ENCODE data around the gene GJC2. TPM values are rescaled to one million over a fixed set of nuclear protein-coding genes. Genes with fewer than 3 reads are reported as not detected.

GJC2 gene
- total and polyA plus RNA-seq, 11 donors: 0.40 to 3.8 (median 0.78) TPM

DNA sequence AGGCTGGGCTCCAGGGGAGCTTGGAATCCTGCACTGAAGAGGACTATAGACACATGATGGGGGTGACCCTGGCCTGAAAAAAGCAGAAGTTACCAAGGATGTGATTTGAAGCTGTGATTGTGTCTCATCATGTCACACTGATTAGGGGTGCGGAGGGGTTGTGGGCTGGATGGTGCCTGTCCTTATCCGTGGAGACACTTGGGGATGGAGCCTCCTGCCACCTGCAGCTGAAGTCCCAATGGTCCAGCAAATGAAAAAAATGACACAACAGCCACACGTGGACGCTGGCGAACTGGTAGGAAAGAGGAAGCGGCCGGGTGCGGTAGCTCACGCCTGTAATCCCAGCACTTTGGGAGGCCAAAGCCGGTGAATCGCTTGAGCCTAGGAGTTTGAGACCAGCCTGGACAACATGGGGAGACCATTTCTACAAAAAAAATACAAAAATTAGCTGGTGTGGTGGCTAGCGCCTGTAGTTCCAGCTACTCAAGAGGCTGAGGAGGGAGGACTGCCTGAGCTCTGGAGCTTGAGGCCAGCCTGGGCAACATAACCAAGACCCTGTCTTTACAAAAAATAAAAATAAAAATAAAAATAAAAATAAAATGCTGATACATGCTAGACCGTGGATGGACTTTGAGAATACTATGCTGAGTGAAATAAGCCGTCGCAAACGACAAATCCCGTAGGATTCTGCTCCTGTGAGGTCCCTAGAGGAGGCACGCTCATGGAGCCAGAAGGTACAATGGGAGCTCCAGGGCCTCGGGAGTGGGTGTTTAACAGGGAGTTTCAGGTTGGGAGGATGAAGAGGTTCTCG lies 15.0 kb downstream of the GJC2 start:
- ATAC-seq: no peak
- WGBS, 4 donors: 43 to 56% (median 48%) methylated on average over 20 of the region's 20 CpGs
- intact Hi-C loops (cut with DNase I): loop anchor here in 9 of 10 donors (1.0 to 5.0 kb wide), 6 partner anchors 23 to 57 kb away; partner anchors contain the start of genes GUK1 (in 6 of the 9), OBSCN (in 3 of the 9) and MRPL55 (in 1 of the 9)

GRCh38 chr1:228165372-228166169 lies 15.8 kb downstream of the GJC2 start, which contains the start of gene IBA57:
Gene IBA57 (plus strand): TSS chr1:228165804. CDS start chr1:228165817, 13 bp downstream.
- Histone ChIP-seq H3K4me1 (peaks cover 0 to 57% (median 43%) of the 10 kb centered on the region in 12 donors), H3K9me3 (no peaks in the 10 kb centered on the region), H3K36me3 (peaks cover 0 to 4% (median 0%) of the 10 kb centered on the region in 9 donors), H3K4me3 (peak within 1 kb of the TSS; percentile 33 to 88 (median 74)), H3K27ac (peak within 1 kb of the TSS; percentile 89 to 100 (median 100)), H3K27me3 (peaks cover 0 to 10% (median 0%) of the 10 kb centered on the region in 9 donors)
- DNase-seq: peak; percentile 100
- peak; percentile 86 to 94 (median 89) for ATAC-seq
- TF ChIP-seq, protein P1, sequence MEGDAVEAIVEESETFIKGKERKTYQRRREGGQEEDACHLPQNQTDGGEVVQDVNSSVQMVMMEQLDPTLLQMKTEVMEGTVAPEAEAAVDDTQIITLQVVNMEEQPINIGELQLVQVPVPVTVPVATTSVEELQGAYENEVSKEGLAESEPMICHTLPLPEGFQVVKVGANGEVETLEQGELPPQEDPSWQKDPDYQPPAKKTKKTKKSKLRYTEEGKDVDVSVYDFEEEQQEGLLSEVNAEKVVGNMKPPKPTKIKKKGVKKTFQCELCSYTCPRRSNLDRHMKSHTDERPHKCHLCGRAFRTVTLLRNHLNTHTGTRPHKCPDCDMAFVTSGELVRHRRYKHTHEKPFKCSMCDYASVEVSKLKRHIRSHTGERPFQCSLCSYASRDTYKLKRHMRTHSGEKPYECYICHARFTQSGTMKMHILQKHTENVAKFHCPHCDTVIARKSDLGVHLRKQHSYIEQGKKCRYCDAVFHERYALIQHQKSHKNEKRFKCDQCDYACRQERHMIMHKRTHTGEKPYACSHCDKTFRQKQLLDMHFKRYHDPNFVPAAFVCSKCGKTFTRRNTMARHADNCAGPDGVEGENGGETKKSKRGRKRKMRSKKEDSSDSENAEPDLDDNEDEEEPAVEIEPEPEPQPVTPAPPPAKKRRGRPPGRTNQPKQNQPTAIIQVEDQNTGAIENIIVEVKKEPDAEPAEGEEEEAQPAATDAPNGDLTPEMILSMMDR (IDR thresholded peaks at IDR 0.05): peak; percentile 80 to 97 (median 91)
- peak; percentile 42 to 87 for TF ChIP-seq POLR2A (IDR thresholded peaks at IDR 0.05)
- WGBS, 4 donors: 0 to 1% (median 1%) methylated on average over 30 to 93 of the region's 93 CpGs
- intact Hi-C loops (cut with DNase I): loop anchor here (1.0 to 5.0 kb wide), 8 partner anchors 24 to 58 kb away; partner anchors contain the start of genes GUK1 (in 6 of the 10), OBSCN (in 6 of the 10) and MRPL55 (in 1 of the 10)

More for the DNA sequence above, 15.0 kb downstream of the GJC2 start:
- Histone ChIP-seq H3K9me3 (no peaks in the 10 kb centered on the region), H3K27me3 (peaks cover 0 to 14% (median 0%) of the 10 kb centered on the region in 9 donors), H3K4me3 (peak overlapping the region in 11 of 12 donors; percentile 31 to 88 (median 74)), H3K4me1 (peaks cover 0 to 57% (median 43%) of the 10 kb centered on the region in 12 donors), H3K36me3 (peaks cover 0 to 4% (median 0%) of the 10 kb centered on the region in 9 donors), H3K27ac (peak overlapping the region; percentile 57 to 100 (median 98))
- no peak for TF ChIP-seq POLR2A (IDR thresholded peaks at IDR 0.05)
- TF ChIP-seq, protein P1 (IDR thresholded peaks at IDR 0.05): no peak
- peak in 2 of 5 donors; percentile 30 to 48 for DNase-seq

- no peak for TF ChIP-seq POLR2A (IDR thresholded peaks at IDR 0.05)
- TF ChIP-seq, protein P1 (IDR thresholded peaks at IDR 0.05): peak in 11 of 12 donors; percentile 16 to 57 (median 34)
- DNase-seq (peak; percentile 75 to 90 (median 80)), ATAC-seq (peak; percentile 17 to 83 (median 36))
- Histone ChIP-seq H3K4me3 (peak overlapping the region; percentile 33 to 88 (median 74)), H3K9me3 (no peaks in the 10 kb centered on the region), H3K27me3 (peaks cover 0 to 10% (median 0%) of the 10 kb centered on the region in 9 donors), H3K27ac (peak overlapping the region; percentile 89 to 100 (median 100)), H3K4me1 (peaks cover 0 to 51% (median 41%) of the 10 kb centered on the region in 12 donors), H3K36me3 (peaks cover 0 to 4% (median 0%) of the 10 kb centered on the region in 9 donors)
- 16 to 28% (median 21%) methylated on average over 6 to 26 of the region's 26 CpGs for WGBS, 4 donors
- intact Hi-C loops (cut with DNase I): loop anchor here in 8 of 10 donors (1.0 to 5.0 kb wide), 5 partner anchors 34 to 59 kb away; partner anchors contain the start of genes OBSCN (in 6 of the 8) and MRPL55 (in 1 of the 8)
These were observed 16.6 kb downstream of the GJC2 start for GRCh38 chr1:228166170-228166936.
